Activated CD4-positive, alpha-beta T cell treated with anti-CD3 and anti-CD28 coated beads, Interleukin-10, Interleukin-2, amounts not matched to agents 100 ng/mL and 50 ng/mL, durations not matched to agents 16 hours and 8 hours (primary cell): Measurements from ENCODE around the gene ABCA8.
"Not testable (repeated sequence)": the region's sequence is repeated elsewhere in the genome, so short reads cannot be mapped to it uniquely, and the experiment has no call there.

Experiments
- DNase-seq: peaks from one replicate; pipeline ENCODE4 v3.0.0-alpha.2; 2020

ABCA8 gene

GRCh38 chr17:68955181-68955841 is at the start of gene ABCA8:
Gene ABCA8 (minus strand): TSS chr17:68955392. CDS start chr17:68942034, 13,358 bp downstream.
- no peak for DNase-seq

GRCh38 chr17:69004759-69005158 is 49.6 kb upstream of the ABCA8 start:
- not testable (repeated sequence) for DNase-seq

GRCh38 chr17:68999743-69000142 is 44.6 kb upstream of the ABCA8 start:
- not testable (repeated sequence) for DNase-seq

- DNase-seq: no peak
Measured at GRCh38 chr17:68993112-68993511, 37.9 kb upstream of the ABCA8 start.

GRCh38 chr17:68987966-68988365 is 32.8 kb upstream of the ABCA8 start:
- no peak for DNase-seq

- DNase-seq: no peak
Measured at GRCh38 chr17:68981288-68981687, 26.1 kb upstream of the ABCA8 start.

- DNase-seq: no peak
Measured at GRCh38 chr17:68973098-68973846, 18.1 kb upstream of the ABCA8 start.

- DNase-seq: no peak
Measured at GRCh38 chr17:68972119-68972704, 17.0 kb upstream of the ABCA8 start.

- DNase-seq: no peak
Measured at GRCh38 chr17:68969101-68969500, 13.9 kb upstream of the ABCA8 start.

GRCh38 chr17:68963958-68964357 is 8.8 kb upstream of the ABCA8 start:
- DNase-seq: no peak

GRCh38 chr17:68961214-68961882 is 6.2 kb upstream of the ABCA8 start:
- DNase-seq: no peak

GRCh38 chr17:68959117-68959516 is 3.9 kb upstream of the ABCA8 start:
- not testable (repeated sequence) for DNase-seq

GRCh38 chr17:68957944-68958343 is 2.8 kb upstream of the ABCA8 start:
- no peak for DNase-seq

- DNase-seq: no peak
Measured at GRCh38 chr17:68954146-68954896, 871 bp downstream of the ABCA8 start.

GRCh38 chr17:68953340-68953997 is 1.7 kb downstream of the ABCA8 start:
- DNase-seq: no peak

GRCh38 chr17:68950725-68951124 is 4.5 kb downstream of the ABCA8 start:
- DNase-seq: no peak

- DNase-seq: not testable (repeated sequence)
Measured at GRCh38 chr17:68947868-68948267, 7.3 kb downstream of the ABCA8 start.

- no peak for DNase-seq
Measured at GRCh38 chr17:68944435-68945035, 10.7 kb downstream of the ABCA8 start.

- not testable (repeated sequence) for DNase-seq
Measured at GRCh38 chr17:68943812-68944182, 11.4 kb downstream of the ABCA8 start.

- DNase-seq: no peak
Measured at GRCh38 chr17:68943123-68943811, 11.9 kb downstream of the ABCA8 start.

GRCh38 chr17:68942389-68942788 is 12.8 kb downstream of the ABCA8 start:
- DNase-seq: no peak
